Stomach (tissue), 19 donors: ENCODE results near the gene CYB5D1. TPM values are rescaled to one million over a fixed set of nuclear protein-coding genes. Genes with fewer than 3 reads are reported as not detected.
"Not testable (repeated sequence)": the region's sequence is repeated elsewhere in the genome, so short reads cannot be mapped to it uniquely, and the experiment has no call there.

Source experiments
- DNase-seq, 2 donors: peaks; one replicate each; pipeline versions ENCODE4 v3.0.0 to v3.0.0-alpha.2; 2013 to 2019
- H3K27ac ChIP-seq, 5 donors: fragments of 200-600 bp in 4 of 5; sonication (generic) in 4 of 5; one replicate each; pipeline ENCODE4 v1.5.1; 2013 to 2019; ENCODE audit warnings: mild to moderate bottlenecking in 1 of 5, moderate library complexity in 1 of 5
- H3K27me3 ChIP-seq, 3 donors: fragments of 200-600 bp; sonication (generic); one replicate each; pipeline ENCODE4 v1.5.1; 2017 to 2019; ENCODE audit warnings: mixed run types in 1 of 3
- H3K36me3 ChIP-seq, 4 donors: fragments of 200-600 bp; sonication (generic); 1 replicate in 3 of 4; 2 replicates in 1 of 4; pipeline ENCODE4 v1.5.1; 2016 to 2019
- H3K4me1 ChIP-seq, 4 donors: fragments of 200-600 bp; sonication (generic); one replicate each; pipeline ENCODE4 v1.5.1; 2016 to 2019
- H3K4me3 ChIP-seq, 4 donors: fragments of 200-600 bp; sonication (generic) in 3 of 4; one replicate each; pipeline ENCODE4 v1.5.1; 2016 to 2019; ENCODE audit warnings: mild to moderate bottlenecking in 1 of 4
- H3K9me3 ChIP-seq, 4 donors: fragments of 200-600 bp; sonication (generic); one replicate each; pipeline ENCODE4 v1.5.1; 2016 to 2019
- CTCF ChIP-seq, 7 experiments: fragments of 450-650 bp in 4 of 7; fragments of 200-600 bp in 3 of 7; sonication (generic) in 3 of 7; IDR thresholded peaks; one replicate each; pipeline ENCODE4 v1.5.1; 2016 to 2019; ENCODE audit warnings: antibody characterized with exemption in 7 of 7, control low read depth in 2 of 7, mild to moderate bottlenecking in 1 of 7
- EP300 ChIP-seq: sonication (generic); formaldehyde crosslinking; IDR thresholded peaks from one replicate; pipeline ENCODE4 v1.6.1; 2017; ENCODE audit warnings: antibody characterized with exemption
- POLR2A ChIP-seq, 4 donors: fragments of 450-650 bp; IDR thresholded peaks; one replicate each; pipeline ENCODE4 v1.6.1; 2016; ENCODE audit warnings: antibody characterized with exemption in 4 of 4, control low read depth in 2 of 4, mild to moderate bottlenecking in 1 of 4, moderate library complexity in 1 of 4
- POLR2AphosphoS5 ChIP-seq, 3 donors: sonication (generic); formaldehyde crosslinking; IDR thresholded peaks; one replicate each; pipeline ENCODE4 v1.6.1; 2016; ENCODE audit warnings: antibody characterized with exemption in 3 of 3
- WGBS, 5 donors: extraction: QIAGEN DNeasy Blood & Tissue Kit in 3 of 5; methylation state at CpG; one replicate each; pipeline versions ENCODE4 v1.1.5 to v1.1.7; 2013 to 2018; 5-methylcytosine and 5-hydroxymethylcytosine counted together
- intact Hi-C: fragments of 100-400 bp; cut with DNase I; formaldehyde crosslinking; loops from one replicate; pipeline ENCODE4 v1.15.1; 2023; ENCODE audit warnings: low total_unique reads
- long read RNA-seq, 10 donors: transcript quantifications; one replicate each; lab custom pipeline, GENCODE V29; 2026
- polyA plus RNA-seq, 3 donors: library from polyadenylated mRNA; stranded (reverse); fragments of 200-250 nt; gene quantifications; one replicate each; pipeline ENCODE4 v1.2.3, GENCODE V29; 2013
- total RNA-seq, 5 donors: library from RNA; depleted of rRNA; stranded (reverse); fragments of >200 nt; gene quantifications; one replicate each; pipeline versions ENCODE4 v1.1.0 to v1.2.3, GENCODE V29; 2014 to 2016
- donor health status: healthy with polysubstance abuse.
- donor health status: Bipolar disorder and iron deficiency.
- donor health status: healthy.

Gene CYB5D1
- total RNA-seq, result 10 to 100 TPM in 1 of 5 donors, 1 to 10 TPM in 3, not detected in 1; 1.8 to 12.0 (median 3.3) TPM
- 1 to 10 TPM; 4.9 to 9.0 (median 5.3) TPM for polyA plus RNA-seq
- long read RNA-seq, donor 1, result 0 reads
- long read RNA-seq, donor 2, result 0 reads
- long read RNA-seq, donor 3, partial matches to known transcripts, result 37 of 76 reads
- long read RNA-seq, donor 3, other reads (novel, unspliced or antisense), result 39 of 76 reads
- long read RNA-seq, donor 4, result 0 reads
- long read RNA-seq, donor 5, result 0 reads
- long read RNA-seq, donor 6, partial matches to known transcripts, result 0 of 3 reads
- long read RNA-seq, donor 6, other reads (novel, unspliced or antisense), result 0 of 3 reads
- long read RNA-seq, donor 7, result 0 reads
- long read RNA-seq, donor 8, result 0 reads
- long read RNA-seq, donor 9, partial matches to known transcripts, result 0 of 1 reads
- long read RNA-seq, donor 9, other reads (novel, unspliced or antisense), result 0 of 1 reads
- long read RNA-seq, donor 10, result 0 reads

DNA sequence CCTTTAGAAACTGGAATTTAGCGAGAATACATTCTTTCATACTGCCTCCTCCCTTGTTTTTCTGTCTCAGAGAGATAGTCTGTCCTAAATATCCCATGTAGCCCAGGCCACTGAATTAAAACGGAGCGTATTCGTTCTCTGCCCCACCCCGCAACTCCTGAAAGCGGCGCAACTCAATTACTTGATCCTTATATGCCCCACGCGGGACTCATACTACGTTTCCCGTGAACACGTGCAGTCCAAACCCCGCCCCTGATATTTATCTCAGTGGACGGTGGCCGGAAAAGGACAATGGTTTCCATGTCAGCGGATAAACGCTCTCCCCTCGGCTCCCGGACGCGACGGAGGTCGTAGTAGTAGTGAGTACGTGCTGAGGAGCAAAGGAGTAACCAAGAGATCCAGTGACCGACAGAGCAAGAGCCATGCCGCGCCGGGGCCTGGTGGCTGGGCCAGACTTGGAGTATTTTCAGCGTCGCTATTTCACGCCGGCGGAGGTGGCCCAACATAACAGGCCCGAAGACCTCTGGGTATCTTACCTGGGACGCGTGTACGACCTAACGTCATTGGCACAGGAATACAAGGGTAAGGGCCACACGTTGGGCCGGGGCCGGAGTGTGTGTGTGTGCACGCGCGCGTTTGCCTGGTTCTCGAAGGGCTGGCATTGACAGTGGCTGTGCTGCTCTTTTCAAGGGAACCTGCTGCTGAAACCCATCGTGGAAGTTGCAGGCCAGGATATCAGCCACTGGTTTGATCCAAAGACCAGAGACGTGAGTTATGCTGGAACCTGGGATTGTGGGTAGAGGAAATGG lies at the start of gene CYB5D1:
Gene CYB5D1, plus strand, starts transcription at position 291 of the 809 bp plus-strand sequence. Its CDS starts 132 bp downstream, at position 423.
- Histone ChIP-seq H3K27ac (peak within 1 kb of the TSS; percentile 93 to 96 (median 94)), H3K27me3 (no peaks in the 10 kb centered on the region), H3K4me3 (peak within 1 kb of the TSS; percentile 64 to 77 (median 68)), H3K36me3 (peaks cover 12 to 46% (median 35%) of the 10 kb centered on the region in 4 donors), H3K9me3 (no peaks in the 10 kb centered on the region), H3K4me1 (peaks cover 34 to 50% (median 41%) of the 10 kb centered on the region in 4 donors)
- WGBS, 5 donors, result 0 to 3% (median 2%) methylated on average over 47 to 48 of the region's 48 CpGs
- TF ChIP-seq POLR2A (IDR thresholded peaks at IDR 0.05) (peak in 1 of 4 donors; percentile 49), POLR2AphosphoS5 (IDR thresholded peaks at IDR 0.05) (peak; percentile 70 to 93 (median 78)), EP300 (no peak), CTCF (IDR thresholded peaks at IDR 0.05) (peak in 1 of 7 experiments; percentile 36)
- intact Hi-C loops, result loop anchor here (10.0 kb wide), 1 partner anchor 113 kb away; no protein-coding TSS in a partner anchor
- DNase-seq, result peak; percentile 92 to 97

DNA sequence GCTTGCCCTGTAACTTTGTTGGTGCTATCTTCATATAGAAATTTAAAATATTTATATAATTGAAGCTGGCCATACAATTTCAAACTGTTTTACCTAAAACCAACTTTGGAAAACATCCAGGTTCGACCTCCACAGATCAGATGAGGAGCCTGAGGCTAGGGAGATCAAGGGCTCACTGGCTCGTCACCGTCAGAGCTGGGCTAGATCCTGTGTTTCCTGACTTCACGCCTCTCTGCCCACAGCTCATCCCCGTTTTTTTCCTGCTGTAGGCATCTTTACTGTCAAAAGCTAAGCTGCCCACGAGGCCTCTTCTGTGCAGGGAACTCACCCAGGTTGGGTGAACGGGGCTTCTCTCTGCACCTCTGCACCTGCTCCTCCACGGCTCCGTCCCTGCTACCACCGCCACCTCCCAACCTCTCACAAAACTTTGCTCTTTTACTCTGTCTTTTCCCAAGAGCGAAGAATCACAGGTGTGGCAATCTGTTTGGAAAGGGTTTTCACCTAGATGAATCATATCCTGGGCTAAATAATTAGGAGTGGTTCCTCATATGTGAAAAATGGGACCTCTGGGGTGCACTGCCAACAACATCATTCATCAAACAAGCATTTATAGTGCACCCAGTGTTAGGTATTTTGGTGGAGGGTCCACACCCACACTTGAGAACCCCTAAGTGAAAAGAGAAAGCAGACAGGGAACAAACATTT lies 48.6 kb upstream of the CYB5D1 start:
- intact Hi-C loops, result no loop called here
- WGBS, 5 donors, result 62 to 75% (median 70%) methylated on average over 11 of the region's 11 CpGs

DNA sequence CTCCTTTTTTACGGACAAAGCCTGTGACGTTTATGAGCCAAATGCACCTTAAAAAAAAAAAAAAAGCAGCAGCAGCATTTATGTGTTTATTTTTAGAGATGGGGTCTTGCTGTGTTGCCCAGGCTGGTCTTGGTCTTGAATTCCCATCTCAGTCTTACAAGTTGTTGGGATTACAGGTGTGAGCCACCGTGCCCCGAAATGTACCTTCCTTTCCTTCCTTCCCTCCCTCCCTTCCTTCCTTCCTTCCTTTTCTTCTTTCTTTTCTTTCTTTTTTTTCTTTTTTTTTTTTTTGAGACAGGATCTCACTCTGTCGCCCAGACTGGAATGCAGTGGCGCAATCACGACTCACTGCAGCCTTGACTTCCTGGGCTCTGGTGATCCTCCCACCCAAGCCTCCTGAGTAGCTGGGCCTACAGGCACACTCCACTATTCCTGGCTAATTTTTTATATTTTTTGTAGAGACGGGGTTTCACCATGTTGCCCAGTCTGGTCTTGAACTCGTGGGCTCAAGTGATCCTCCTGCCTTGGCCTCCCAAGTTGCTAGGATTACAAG lies 47.9 kb upstream of the CYB5D1 start:
- DNase-seq, H3K4me3 ChIP-seq, H3K9me3 ChIP-seq, H3K4me1 ChIP-seq, intact Hi-C loops, H3K36me3 ChIP-seq, H3K27ac ChIP-seq: not testable (repeated sequence)
- 70 to 83% (median 82%) methylated on average over 9 of the region's 9 CpGs for WGBS, 5 donors
- peaks cover 0 to 36% (median 3%) of the 10 kb centered on the region in 3 donors for H3K27me3 ChIP-seq

More for the DNA sequence above, 48.6 kb upstream of the CYB5D1 start:
- Histone ChIP-seq H3K9me3 (no peaks in the 10 kb centered on the region), H3K27ac (no peak overlapping the region), H3K4me3 (no peak overlapping the region), H3K4me1 (peaks cover 0 to 3% (median 1%) of the 10 kb centered on the region in 4 donors), H3K36me3 (no peaks in the 10 kb centered on the region), H3K27me3 (peaks cover 0 to 42% (median 3%) of the 10 kb centered on the region in 3 donors)
- DNase-seq, result no peak
- TF ChIP-seq POLR2AphosphoS5 (IDR thresholded peaks at IDR 0.05) (no peak), EP300 (no peak), POLR2A (IDR thresholded peaks at IDR 0.05) (no peak), CTCF (IDR thresholded peaks at IDR 0.05) (no peak)

- H3K9me3 ChIP-seq, result no peaks in the 10 kb centered on the region
- DNase-seq, result no peak
- intact Hi-C loops, result no loop called here
- peaks cover 0 to 35% (median 3%) of the 10 kb centered on the region in 3 donors for H3K27me3 ChIP-seq
- no peaks in the 10 kb centered on the region for H3K36me3 ChIP-seq
- 79 to 83% (median 81%) methylated on average over 3 of the region's 3 CpGs for WGBS, 5 donors
- H3K4me3 ChIP-seq, result no peak overlapping the region
- no peak overlapping the region for H3K27ac ChIP-seq
- no peaks in the 10 kb centered on the region for H3K4me1 ChIP-seq
- TF ChIP-seq CTCF (IDR thresholded peaks at IDR 0.05), result no peak
- TF ChIP-seq POLR2AphosphoS5 (IDR thresholded peaks at IDR 0.05), result no peak
- no peak for TF ChIP-seq EP300
- TF ChIP-seq POLR2A (IDR thresholded peaks at IDR 0.05), result no peak
Measured at GRCh38 chr17:7811251-7811650, 46.6 kb upstream of the CYB5D1 start.
